Measurements from ENCODE around the gene BOC. TPM values are rescaled to one million over a fixed set of nuclear protein-coding genes. Genes with fewer than 3 reads are reported as not detected.
A peak's percentile ranks its signal among the peaks of the same experiment; 100 is the strongest.

BOC gene
- total and polyA plus RNA-seq, 2 donors from 2014 or later, result 6.1 to 22.2 TPM

GRCh38 chr3:113272385-113272779, 61.0 kb downstream of the BOC start:
- DNase-seq (peak in 1 of 5 donors; percentile 27), FAIRE-seq (no peak)
- no peak for TF ChIP-seq CTCF (IDR thresholded peaks at IDR 0.05; ENCODE audit: borderline replicate concordance, extremely low read depth, insufficient read depth)
- Histone ChIP-seq H3K4me1 (ENCODE audit: control insufficient read depth in 2 of 3, insufficient read depth in 2 of 3, low read depth in 1 of 3, low read length in 3 of 3) (peaks cover 4 to 5% (median 5%) of the 10 kb centered on the region in 3 donors), H3K9me3 (ENCODE audit: control insufficient read depth in 2 of 3, insufficient read depth in 1 of 3, low read length in 3 of 3) (no peaks in the 10 kb centered on the region), H3K36me3 (ENCODE audit: control insufficient read depth in 2 of 3, insufficient read depth in 3 of 3, low read length in 3 of 3) (peaks cover 0 to 3% (median 0%) of the 10 kb centered on the region in 3 donors), H3K27ac (ENCODE audit: low read depth in 2 of 2, low read length in 2 of 2) (no peak overlapping the region), H3K4me3 (ENCODE audit: low read length in 3 of 3) (no peak overlapping the region), H3K9ac (ENCODE audit: low read length in 3 of 3) (no peak overlapping the region), H3K27me3 (ENCODE audit: control insufficient read depth, insufficient read depth, low read length) (no peaks in the 10 kb centered on the region)
- intact Hi-C loops (cut with DNase I), result no loop called here

GRCh38 chr3:113273011-113273410, 61.7 kb downstream of the BOC start:
- Histone ChIP-seq H3K9me3 (ENCODE audit: control insufficient read depth in 2 of 3, insufficient read depth in 1 of 3, low read length in 3 of 3) (no peaks in the 10 kb centered on the region), H3K4me1 (ENCODE audit: control insufficient read depth in 2 of 3, insufficient read depth in 2 of 3, low read depth in 1 of 3, low read length in 3 of 3) (peaks cover 4 to 5% (median 5%) of the 10 kb centered on the region in 3 donors), H3K36me3 (ENCODE audit: control insufficient read depth in 2 of 3, insufficient read depth in 3 of 3, low read length in 3 of 3) (peaks cover 0 to 3% (median 0%) of the 10 kb centered on the region in 3 donors), H3K4me3 (ENCODE audit: low read length in 3 of 3) (no peak overlapping the region), H3K27ac (ENCODE audit: low read depth in 2 of 2, low read length in 2 of 2) (no peak overlapping the region), H3K27me3 (ENCODE audit: control insufficient read depth, insufficient read depth, low read length) (no peaks in the 10 kb centered on the region), H3K9ac (ENCODE audit: low read length in 3 of 3) (no peak overlapping the region)
- no peak for TF ChIP-seq CTCF (IDR thresholded peaks at IDR 0.05; ENCODE audit: borderline replicate concordance, extremely low read depth, insufficient read depth)
- DNase-seq, result peak in 2 of 5 donors; percentile 29 to 62
- FAIRE-seq, result no peak
- intact Hi-C loops (cut with DNase I), result no loop called here

GRCh38 chr3:113273604-113274378, 62.4 kb downstream of the BOC start:
- TF ChIP-seq CTCF (IDR thresholded peaks at IDR 0.05; ENCODE audit: borderline replicate concordance, extremely low read depth, insufficient read depth), result no peak
- Histone ChIP-seq H3K4me1 (ENCODE audit: control insufficient read depth in 2 of 3, insufficient read depth in 2 of 3, low read depth in 1 of 3, low read length in 3 of 3) (peaks cover 4 to 5% (median 5%) of the 10 kb centered on the region in 3 donors), H3K27me3 (ENCODE audit: control insufficient read depth, insufficient read depth, low read length) (no peaks in the 10 kb centered on the region), H3K36me3 (ENCODE audit: control insufficient read depth in 2 of 3, insufficient read depth in 3 of 3, low read length in 3 of 3) (no peaks in the 10 kb centered on the region), H3K27ac (ENCODE audit: low read depth in 2 of 2, low read length in 2 of 2) (no peak overlapping the region), H3K9me3 (ENCODE audit: control insufficient read depth in 2 of 3, insufficient read depth in 1 of 3, low read length in 3 of 3) (no peaks in the 10 kb centered on the region), H3K9ac (ENCODE audit: low read length in 3 of 3) (no peak overlapping the region), H3K4me3 (ENCODE audit: low read length in 3 of 3) (no peak overlapping the region)
- intact Hi-C loops (cut with DNase I), result no loop called here
- FAIRE-seq (no peak), DNase-seq (peak in 2 of 5 donors; percentile 24 to 45)

Data from kidney (tissue), 14 donors.